ENCODE data around the gene RPS6KA6.

DNA sequence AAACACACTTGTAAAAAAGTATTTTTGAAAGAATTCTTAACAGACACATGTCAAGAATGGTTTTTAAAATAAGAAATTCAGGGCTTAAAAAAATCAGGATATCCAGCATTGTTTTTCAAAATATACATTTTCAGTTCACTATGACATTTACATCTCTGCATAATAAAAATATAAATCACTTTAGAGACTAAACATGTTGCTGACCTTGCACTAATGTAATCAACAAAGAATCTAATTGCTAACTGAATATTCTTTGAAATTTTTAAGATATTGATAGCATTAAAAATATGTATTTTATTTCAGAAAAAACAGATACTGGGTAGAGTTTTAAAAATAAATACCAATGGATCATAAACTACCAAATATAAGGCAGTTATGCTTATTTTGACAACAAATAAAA, 26.4 kb downstream of the RPS6KA6 start:
- TF ChIP-seq, protein P1, sequence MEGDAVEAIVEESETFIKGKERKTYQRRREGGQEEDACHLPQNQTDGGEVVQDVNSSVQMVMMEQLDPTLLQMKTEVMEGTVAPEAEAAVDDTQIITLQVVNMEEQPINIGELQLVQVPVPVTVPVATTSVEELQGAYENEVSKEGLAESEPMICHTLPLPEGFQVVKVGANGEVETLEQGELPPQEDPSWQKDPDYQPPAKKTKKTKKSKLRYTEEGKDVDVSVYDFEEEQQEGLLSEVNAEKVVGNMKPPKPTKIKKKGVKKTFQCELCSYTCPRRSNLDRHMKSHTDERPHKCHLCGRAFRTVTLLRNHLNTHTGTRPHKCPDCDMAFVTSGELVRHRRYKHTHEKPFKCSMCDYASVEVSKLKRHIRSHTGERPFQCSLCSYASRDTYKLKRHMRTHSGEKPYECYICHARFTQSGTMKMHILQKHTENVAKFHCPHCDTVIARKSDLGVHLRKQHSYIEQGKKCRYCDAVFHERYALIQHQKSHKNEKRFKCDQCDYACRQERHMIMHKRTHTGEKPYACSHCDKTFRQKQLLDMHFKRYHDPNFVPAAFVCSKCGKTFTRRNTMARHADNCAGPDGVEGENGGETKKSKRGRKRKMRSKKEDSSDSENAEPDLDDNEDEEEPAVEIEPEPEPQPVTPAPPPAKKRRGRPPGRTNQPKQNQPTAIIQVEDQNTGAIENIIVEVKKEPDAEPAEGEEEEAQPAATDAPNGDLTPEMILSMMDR (IDR thresholded peaks at IDR 0.05), result no peak
- TF ChIP-seq EP300 (IDR thresholded peaks at IDR 0.05), result no peak
- no peak for TF ChIP-seq POLR2AphosphoS5 (IDR thresholded peaks at IDR 0.05)
- TF ChIP-seq POLR2A (IDR thresholded peaks at IDR 0.05; ENCODE audit: low read depth), result no peak

Data from esophagus muscularis mucosa (tissue), 4 donors.